ENCODE data around the gene PIK3IP1.

The PIK3IP1 gene

GRCh38 chr22:31281733-31282132, 10.6 kb downstream of the PIK3IP1 start:
- FAIRE-seq: no peak
- no peak for DNase-seq (ENCODE audit: insufficient read length, low spot score)

DNA sequence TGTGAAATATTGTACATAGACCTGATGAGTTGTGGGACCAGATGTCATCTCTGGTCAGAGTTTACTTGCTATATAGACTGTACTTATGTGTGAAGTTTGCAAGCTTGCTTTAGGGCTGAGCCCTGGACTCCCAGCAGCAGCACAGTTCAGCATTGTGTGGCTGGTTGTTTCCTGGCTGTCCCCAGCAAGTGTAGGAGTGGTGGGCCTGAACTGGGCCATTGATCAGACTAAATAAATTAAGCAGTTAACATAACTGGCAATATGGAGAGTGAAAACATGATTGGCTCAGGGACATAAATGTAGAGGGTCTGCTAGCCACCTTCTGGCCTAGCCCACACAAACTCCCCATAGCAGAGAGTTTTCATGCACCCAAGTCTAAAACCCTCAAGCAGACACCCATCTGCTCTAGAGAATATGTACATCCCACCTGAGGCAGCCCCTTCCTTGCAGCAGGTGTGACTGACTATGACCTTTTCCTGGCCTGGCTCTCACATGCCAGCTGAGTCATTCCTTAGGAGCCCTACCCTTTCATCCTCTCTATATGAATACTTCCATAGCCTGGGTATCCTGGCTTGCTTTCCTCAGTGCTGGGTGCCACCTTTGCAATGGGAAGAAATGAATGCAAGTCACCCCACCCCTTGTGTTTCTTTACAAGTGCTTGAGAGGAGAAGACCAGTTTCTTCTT, 12.3 kb downstream of the PIK3IP1 start:
- FAIRE-seq: no peak
- no peak for DNase-seq (ENCODE audit: insufficient read length, low spot score)

DNA sequence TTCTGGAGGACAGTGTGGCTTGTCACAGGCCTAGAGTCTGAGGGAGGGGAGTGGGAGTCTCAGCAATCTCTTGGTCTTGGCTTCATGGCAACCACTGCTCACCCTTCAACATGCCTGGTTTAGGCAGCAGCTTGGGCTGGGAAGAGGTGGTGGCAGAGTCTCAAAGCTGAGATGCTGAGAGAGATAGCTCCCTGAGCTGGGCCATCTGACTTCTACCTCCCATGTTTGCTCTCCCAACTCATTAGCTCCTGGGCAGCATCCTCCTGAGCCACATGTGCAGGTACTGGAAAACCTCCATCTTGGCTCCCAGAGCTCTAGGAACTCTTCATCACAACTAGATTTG, 13.0 kb downstream of the PIK3IP1 start:
- no peak for DNase-seq (ENCODE audit: insufficient read length, low spot score)

DNA sequence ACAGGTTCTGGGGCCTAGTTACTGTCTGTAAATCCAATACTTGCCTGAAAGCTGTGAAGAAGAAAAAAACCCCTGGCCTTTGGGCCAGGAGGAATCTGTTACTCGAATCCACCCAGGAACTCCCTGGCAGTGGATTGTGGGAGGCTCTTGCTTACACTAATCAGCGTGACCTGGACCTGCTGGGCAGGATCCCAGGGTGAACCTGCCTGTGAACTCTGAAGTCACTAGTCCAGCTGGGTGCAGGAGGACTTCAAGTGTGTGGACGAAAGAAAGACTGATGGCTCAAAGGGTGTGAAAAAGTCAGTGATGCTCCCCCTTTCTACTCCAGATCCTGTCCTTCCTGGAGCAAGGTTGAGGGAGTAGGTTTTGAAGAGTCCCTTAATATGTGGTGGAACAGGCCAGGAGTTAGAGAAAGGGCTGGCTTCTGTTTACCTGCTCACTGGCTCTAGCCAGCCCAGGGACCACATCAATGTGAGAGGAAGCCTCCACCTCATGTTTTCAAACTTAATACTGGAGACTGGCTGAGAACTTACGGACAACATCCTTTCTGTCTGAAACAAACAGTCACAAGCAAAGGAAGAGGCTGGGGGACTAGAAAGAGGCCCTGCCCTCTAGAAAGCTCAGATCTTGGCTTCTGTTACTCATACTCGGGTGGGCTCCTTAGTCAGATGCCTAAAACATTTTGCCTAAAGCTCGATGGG, 13.5 kb downstream of the PIK3IP1 start:
- DNase-seq (ENCODE audit: insufficient read length, low spot score): no peak
- FAIRE-seq: no peak

More for the DNA sequence above, 13.0 kb downstream of the PIK3IP1 start:
- no peak for FAIRE-seq

- DNase-seq (ENCODE audit: insufficient read length, low spot score) (no peak), FAIRE-seq (no peak)
Measured at GRCh38 chr22:31278151-31278621, 14.1 kb downstream of the PIK3IP1 start.

DNA sequence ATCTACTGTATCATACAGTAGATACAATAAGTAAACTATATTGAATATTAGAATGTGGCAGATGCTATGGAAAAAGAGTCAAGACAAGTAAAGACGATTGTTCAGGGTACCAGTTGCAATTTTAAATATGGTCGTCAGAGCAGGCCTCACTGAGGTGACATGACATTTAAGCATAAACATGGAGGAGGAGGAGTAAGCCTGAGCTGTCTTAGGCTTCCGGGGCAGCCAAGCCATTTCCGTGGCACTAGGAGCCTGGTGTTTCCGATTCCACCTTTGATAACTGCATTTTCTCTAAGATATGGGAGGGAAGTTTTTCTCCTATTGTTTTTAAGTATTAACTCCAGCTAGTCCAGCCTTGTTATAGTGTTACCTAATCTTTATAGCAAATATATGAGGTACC, 14.5 kb downstream of the PIK3IP1 start:
- FAIRE-seq (no peak), DNase-seq (ENCODE audit: insufficient read length, low spot score) (no peak)

DNA sequence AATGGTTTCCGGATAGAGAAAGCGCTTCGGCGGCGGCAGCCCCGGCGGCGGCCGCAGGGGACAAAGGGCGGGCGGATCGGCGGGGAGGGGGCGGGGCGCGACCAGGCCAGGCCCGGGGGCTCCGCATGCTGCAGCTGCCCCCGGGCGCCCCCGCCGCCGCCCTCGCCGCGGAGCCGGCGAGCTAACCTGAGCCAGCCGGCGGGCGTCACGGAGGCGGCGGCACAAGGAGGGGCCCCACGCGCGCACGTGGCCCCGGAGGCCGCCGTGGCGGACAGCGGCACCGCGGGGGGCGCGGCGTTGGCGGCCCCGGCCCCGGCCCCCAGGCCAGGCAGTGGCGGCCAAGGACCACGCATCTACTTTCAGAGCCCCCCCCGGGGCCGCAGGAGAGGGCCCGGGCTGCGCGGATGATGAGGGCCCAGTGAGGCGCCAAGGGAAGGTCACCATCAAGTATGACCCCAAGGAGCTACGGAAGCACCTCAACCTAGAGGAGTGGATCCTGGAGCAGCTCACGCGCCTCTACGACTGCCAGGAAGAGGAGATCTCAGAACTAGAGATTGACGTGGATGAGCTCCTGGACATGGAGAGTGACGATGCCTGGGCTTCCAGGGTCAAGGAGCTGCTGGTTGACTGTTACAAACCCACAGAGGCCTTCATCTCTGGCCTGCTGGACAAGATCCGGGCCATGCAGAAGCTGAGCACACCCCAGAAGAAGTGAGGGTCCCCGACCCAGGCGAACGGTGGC, 15.7 kb downstream of the PIK3IP1 start:
- FAIRE-seq (no peak), DNase-seq (ENCODE audit: insufficient read length, low spot score) (no peak)

DNA sequence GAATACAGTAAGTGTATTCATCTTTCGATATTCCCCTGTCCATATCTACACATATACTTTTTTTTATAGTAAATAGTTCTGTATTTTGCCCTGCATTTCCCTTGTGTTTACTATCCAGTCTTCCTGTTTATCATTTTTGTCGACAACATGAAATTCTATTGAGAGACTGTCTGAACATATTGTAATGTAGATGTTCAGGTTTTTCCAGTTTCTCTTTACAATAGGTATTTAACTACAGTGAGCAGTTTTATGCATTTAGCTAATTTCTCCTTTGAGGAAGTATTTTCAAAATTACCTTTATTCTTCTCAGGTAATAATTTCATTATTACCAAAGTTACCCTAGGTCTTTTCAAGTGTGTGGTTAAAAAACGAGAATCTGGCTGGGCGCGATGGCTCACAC, 16.7 kb downstream of the PIK3IP1 start:
- DNase-seq (ENCODE audit: insufficient read length, low spot score): no peak
- no peak for FAIRE-seq

DNA sequence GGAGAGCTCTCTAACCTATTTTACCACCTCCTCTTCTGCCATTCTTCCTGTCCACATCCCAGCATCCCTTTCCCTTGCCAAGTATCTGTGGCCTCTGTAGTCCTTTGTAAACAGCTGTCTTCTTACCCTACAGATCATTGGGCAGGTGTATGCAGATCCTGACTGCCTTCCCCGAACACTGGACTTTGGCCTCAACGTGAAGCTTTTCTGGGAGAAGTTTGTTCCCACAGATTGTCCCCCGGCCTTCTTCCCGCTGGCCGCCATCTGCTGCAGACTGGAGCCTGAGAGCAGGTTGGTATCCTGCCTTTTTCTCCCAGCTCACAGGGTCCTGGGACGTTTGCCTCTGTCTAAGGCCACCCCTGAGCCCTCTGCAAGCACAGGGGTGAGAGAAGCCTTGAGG, 17.3 kb downstream of the PIK3IP1 start:
- FAIRE-seq (no peak), DNase-seq (ENCODE audit: insufficient read length, low spot score) (no peak)

- FAIRE-seq (no peak), DNase-seq (ENCODE audit: insufficient read length, low spot score) (no peak)
Measured at GRCh38 chr22:31274017-31274416, 18.3 kb downstream of the PIK3IP1 start.

- DNase-seq (ENCODE audit: insufficient read length, low spot score) (peak; percentile 56), FAIRE-seq (no peak)
Measured at GRCh38 chr22:31272522-31273446, 19.5 kb downstream of the PIK3IP1 start.

DNA sequence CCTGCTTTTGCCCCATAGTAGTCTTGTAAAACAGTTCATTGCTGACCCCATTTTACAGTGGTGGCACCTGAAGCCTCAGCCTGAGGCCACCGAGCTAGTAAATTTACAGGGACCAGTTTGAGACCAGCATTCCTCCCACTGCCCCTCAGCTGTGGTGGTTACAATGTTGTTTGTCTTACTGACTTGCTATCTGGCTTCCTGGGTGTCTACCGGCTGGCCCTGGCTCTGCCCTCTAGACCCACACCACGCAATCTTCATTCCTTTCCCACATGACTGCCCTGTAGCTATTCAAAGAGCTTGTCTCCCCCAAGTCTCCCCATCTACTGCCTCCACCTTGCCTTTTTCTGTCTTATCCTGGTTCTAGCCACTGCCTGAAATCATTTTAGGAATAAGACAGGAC, 20.8 kb downstream of the PIK3IP1 start:
- FAIRE-seq: no peak
- no peak for DNase-seq (ENCODE audit: insufficient read length, low spot score)

GRCh38 chr22:31271026-31271425, 21.3 kb downstream of the PIK3IP1 start:
- FAIRE-seq: no peak
- DNase-seq (ENCODE audit: insufficient read length, low spot score): no peak

DNA sequence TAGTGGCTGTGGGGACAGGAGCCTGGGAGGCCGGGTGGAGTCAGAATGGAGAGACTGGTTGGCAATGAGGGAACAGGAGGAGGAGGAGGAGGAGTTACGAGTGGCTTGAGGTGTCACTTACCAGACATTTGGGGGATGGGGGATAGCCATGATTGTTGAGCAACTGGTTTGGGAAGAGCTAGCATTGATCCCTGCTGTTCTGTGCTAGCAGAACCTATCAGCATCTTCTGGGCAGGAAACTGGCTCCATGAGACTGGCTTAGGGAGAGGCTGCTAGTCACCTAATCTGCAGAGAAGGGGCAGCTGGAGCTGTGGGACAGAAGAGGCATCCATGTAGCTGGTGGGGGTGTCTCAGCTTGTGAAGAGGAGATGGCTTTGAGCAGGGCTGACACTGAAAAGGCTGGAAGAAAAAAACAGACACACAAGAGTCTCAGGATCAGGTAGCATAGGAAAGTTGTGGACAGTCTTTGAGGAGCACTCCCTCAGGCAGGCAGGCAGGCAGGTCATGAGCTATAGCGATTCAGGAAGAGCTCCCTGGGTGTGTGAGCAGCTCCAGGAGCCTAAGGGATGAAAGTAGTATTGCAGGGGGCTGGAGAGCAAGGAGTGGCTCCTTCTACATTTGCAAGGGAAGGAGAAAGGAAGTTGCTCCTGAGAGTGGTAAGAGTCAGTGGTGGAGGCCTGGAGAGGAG, 22.3 kb downstream of the PIK3IP1 start:
- no peak for DNase-seq (ENCODE audit: insufficient read length, low spot score)
- FAIRE-seq: no peak

GRCh38 chr22:31268281-31268680, 24.0 kb downstream of the PIK3IP1 start:
- FAIRE-seq (no peak), DNase-seq (ENCODE audit: insufficient read length, low spot score) (no peak)

DNA sequence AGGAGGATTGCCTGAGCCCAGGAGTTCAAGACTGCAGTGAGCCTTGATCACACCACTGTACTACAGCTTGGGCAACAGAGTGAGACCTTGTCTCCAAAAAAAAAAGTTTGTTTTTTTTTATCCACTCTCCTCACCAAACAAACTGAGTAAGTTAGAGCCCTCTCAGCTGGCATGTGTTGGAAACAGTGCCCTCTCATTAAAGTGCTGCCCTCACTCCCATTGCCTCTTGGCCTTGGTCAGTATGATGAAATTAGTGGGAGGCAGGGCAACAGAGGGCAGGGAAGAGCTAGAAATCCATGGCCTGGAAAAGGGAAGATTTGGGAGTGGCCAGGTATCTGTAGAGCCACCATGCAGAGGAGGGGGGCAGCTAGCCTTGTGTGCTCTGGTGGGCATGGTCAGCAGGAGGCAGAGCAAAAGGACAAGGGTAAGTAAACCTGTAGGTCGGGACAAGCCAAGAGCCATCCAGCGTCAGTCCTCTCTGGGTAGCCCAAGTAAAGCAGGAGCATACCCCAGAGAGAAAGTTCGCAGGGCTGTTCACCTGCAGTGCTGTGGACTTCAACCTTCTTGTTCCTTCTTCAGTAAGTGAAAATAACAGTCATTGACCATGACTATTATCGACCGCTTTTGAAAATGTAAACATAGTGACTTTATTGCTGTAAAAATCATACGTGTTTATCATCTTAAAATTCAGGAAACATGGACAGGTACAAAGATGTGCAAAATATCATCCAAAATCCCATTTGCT, 28.2 kb downstream of the PIK3IP1 start:
- no peak for DNase-seq (ENCODE audit: insufficient read length, low spot score)
- FAIRE-seq: no peak

DNA sequence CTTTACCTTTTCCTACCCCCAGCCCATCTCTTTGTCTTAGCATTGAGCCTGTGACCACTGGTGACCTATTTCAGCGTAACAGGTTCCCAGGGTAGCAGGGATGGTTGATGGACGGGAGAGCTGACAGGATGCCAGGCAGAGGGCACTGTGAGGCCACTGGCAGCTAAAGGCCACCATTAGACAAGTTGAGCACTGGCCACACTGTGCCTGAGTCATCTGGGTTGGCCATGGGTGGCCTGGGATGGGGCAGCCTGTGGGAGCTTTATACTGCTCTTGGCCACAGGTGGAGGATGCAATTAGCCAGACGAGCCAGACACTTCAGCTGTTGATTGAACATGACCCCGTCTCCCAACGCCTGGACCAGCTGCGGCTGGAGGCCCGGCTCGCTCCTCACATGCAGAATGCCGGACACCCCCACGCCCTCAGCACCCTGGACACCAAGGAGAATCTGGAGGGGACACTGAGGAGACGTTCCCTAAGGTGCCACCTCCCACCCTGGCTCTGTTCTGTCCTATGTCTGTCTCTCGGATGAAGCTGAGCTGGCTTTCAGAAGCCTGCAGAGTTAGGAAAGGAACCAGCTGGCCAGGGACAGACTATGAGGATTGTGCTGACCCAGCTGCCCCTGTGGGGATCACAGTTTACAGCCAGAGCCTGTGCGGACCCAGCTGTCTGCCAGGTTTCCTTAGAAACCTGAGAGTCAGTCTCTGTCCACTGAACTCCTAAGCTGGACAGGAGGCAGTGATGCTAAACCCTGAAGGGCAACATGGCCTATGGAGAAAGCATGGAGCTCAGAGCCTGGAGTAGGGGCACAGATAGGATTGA, 29.8 kb downstream of the PIK3IP1 start:
- FAIRE-seq (no peak), DNase-seq (ENCODE audit: insufficient read length, low spot score) (no peak)

DNA sequence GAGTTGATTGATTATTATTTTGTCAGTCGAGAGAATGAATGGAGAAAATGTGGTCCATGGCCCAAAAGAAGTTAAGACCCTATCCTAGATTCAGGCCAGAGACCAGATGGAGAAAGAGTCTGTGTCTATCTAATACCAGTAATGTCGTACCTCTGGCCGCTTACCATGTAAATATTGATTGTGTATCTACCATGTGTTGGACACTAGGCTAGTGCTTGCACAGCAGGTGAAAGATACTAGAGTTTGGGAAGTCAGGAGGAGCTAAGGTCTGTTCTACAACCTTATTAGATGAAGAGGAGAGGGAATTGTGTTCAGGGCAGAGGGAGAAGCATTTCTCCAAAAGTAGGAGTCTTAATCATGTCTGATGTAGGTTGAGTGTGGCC, 31.8 kb downstream of the PIK3IP1 start:
- no peak for FAIRE-seq
- DNase-seq (ENCODE audit: insufficient read length, low spot score): no peak

Measured in HTR-8/SVneo (cell line).